HepG2 (cell line): ENCODE data around the gene ATP12A.
"Not testable (repeated sequence)": the region's sequence is repeated elsewhere in the genome, so short reads cannot be mapped to it uniquely, and the experiment has no call there.

ENCODE experiments used
- ATF3 ChIP-seq: sonication (generic); formaldehyde crosslinking; IDR thresholded peaks from 2 replicates; pipeline ENCODE4 v1.4.0; 2020; ENCODE audit warnings: missing genetic modification reagents
- E2F1 ChIP-seq: sonication (generic); formaldehyde crosslinking; IDR thresholded peaks from 2 replicates; pipeline ENCODE4 v1.5.0; 2020; ENCODE audit warnings: missing genetic modification reagents
- GPN1 ChIP-seq: sonication (generic); formaldehyde crosslinking; IDR thresholded peaks from 2 replicates; pipeline ENCODE4 v1.5.1; 2020; ENCODE audit warnings: missing genetic modification reagents, borderline replicate concordance
- POLR2A ChIP-seq, 2 experiments: IDR thresholded peaks; 2 replicates each; pipeline ENCODE4 v1.6.1; 2011; ENCODE audit warnings: low read depth in 2 of 2, low read length in 2 of 2, mild to moderate bottlenecking in 1 of 2, moderate library complexity in 1 of 2; ENCODE audit not compliant: insufficient read depth in 1 of 2
- REST ChIP-seq, 2 experiments: IDR thresholded peaks; 2 replicates each; pipeline ENCODE4 v1.6.1; 2011 to 2012; ENCODE audit warnings: low read length in 2 of 2, borderline replicate concordance in 1 of 2, low read depth in 1 of 2, mild to moderate bottlenecking in 1 of 2, moderate library complexity in 1 of 2
- SIN3B ChIP-seq: fragments of 150-350 bp; IDR thresholded peaks from 2 replicates; pipeline ENCODE4 v1.6.1; 2014; ENCODE audit warnings: low read length
- ZBTB7A ChIP-seq: sonication (generic); formaldehyde crosslinking; IDR thresholded peaks from 2 replicates; pipeline ENCODE4 v1.8.0; 2022; ENCODE audit warnings: mild to moderate bottlenecking, missing genetic modification reagents
- ZFYVE20 ChIP-seq: sonication (generic); formaldehyde crosslinking; IDR thresholded peaks from 2 replicates; pipeline ENCODE4 v1.8.0; 2023; ENCODE audit warnings: low read depth, mild to moderate bottlenecking, moderate library complexity, missing genetic modification reagents, borderline replicate concordance
- ZNF24 ChIP-seq: fragments of 450-650 bp; IDR thresholded peaks from 2 replicates; pipeline ENCODE4 v1.6.1; 2017; ENCODE audit warnings: antibody characterized with exemption, mild to moderate bottlenecking

GRCh38 chr13:24730873-24731567 lies 50.8 kb downstream of the ATP12A start:
- not testable (repeated sequence) for TF ChIP-seq ZFYVE20 (CRISPR knock-in tag); GPN1; ATF3 (CRISPR knock-in tag); POLR2A (IDR thresholded peaks at IDR 0.05; ENCODE audit: insufficient read depth in 1 of 2, low read depth in 2 of 2, low read length in 2 of 2); ZNF24; SIN3B; ZBTB7A; REST (IDR thresholded peaks at IDR 0.05; ENCODE audit: borderline replicate concordance in 1 of 2, low read depth in 1 of 2, low read length in 2 of 2); E2F1 (CRISPR knock-in tag)
